ENCODE measurements around the gene NEDD1.
A peak's percentile ranks its signal among the peaks of the same experiment; 100 is the strongest.

The NEDD1 gene

GRCh38 chr12:96902076-96902475, 5.0 kb upstream of the NEDD1 start:
- no peak for DNase-seq

GRCh38 chr12:96906498-96906848, 584 bp upstream of the NEDD1 start:
- DNase-seq: no peak

- peak; percentile 6 for DNase-seq
These were observed 790 bp downstream of the NEDD1 start for GRCh38 chr12:96907671-96908422.

- DNase-seq: no peak
These were observed 1.3 kb downstream of the NEDD1 start for GRCh38 chr12:96908423-96908675.

- no peak for DNase-seq
These were observed 5.2 kb downstream of the NEDD1 start for GRCh38 chr12:96912261-96912660.

GRCh38 chr12:96912943-96913342, 5.9 kb downstream of the NEDD1 start:
- no peak for DNase-seq

- no peak for DNase-seq
These were observed 12.6 kb downstream of the NEDD1 start for GRCh38 chr12:96919510-96920210.

GRCh38 chr12:96948782-96949181, 41.7 kb downstream of the NEDD1 start:
- no peak for DNase-seq

- DNase-seq: no peak
These were observed 72.5 kb downstream of the NEDD1 start for GRCh38 chr12:96979532-96979931.

GRCh38 chr12:96980991-96981414, 73.9 kb downstream of the NEDD1 start:
- no peak for DNase-seq

- DNase-seq: no peak
These were observed 74.9 kb downstream of the NEDD1 start for GRCh38 chr12:96981911-96982310.

GRCh38 chr12:96982671-96983070, 75.6 kb downstream of the NEDD1 start:
- no peak for DNase-seq

- DNase-seq: no peak
These were observed 78.7 kb downstream of the NEDD1 start for GRCh38 chr12:96985515-96986362.

GRCh38 chr12:96986883-96987523, 79.9 kb downstream of the NEDD1 start:
- no peak for DNase-seq

GRCh38 chr12:96988919-96989318, 81.9 kb downstream of the NEDD1 start:
- DNase-seq: no peak

GRCh38 chr12:96989916-96990315, 82.9 kb downstream of the NEDD1 start:
- no peak for DNase-seq

- no peak for DNase-seq
These were observed 87.8 kb downstream of the NEDD1 start for GRCh38 chr12:96994900-96995299.

- no peak for DNase-seq
These were observed 88.8 kb downstream of the NEDD1 start for GRCh38 chr12:96995861-96996260.

- DNase-seq: no peak
These were observed 90.9 kb downstream of the NEDD1 start for GRCh38 chr12:96997797-96998484.

GRCh38 chr12:97003276-97003675, 96.2 kb downstream of the NEDD1 start:
- DNase-seq: no peak
